MCF 10A (cell line): ENCODE data around the gene CDCA8. TPM values are rescaled to one million over a fixed set of nuclear protein-coding genes. Genes with fewer than 3 reads are reported as not detected.

Experiments used
- BruUV-seq: library from RNA; stranded (reverse); fragments of 400-500 nt; replicated peaks from 2 replicates; lab custom pipeline; 2021; lab: Mats Ljungman, UMichigan
- CTCF ChIA-PET: fragments of 300-600 bp; sonication (Branson Sonifier 250); formaldehyde crosslinking; extraction: SDS; loops from one replicate; lab custom pipeline; 2021; ENCODE audit warnings: antibody characterized with exemption, inconsistent platforms; lab: Yijun Ruan, JAX
- POLR2A ChIA-PET: fragments of 300-600, 350-650 bp; sonication (Branson Sonifier 250); formaldehyde crosslinking; extraction: SDS; loops from one replicate; lab custom pipeline; 2020; ENCODE audit warnings: antibody characterized with exemption, inconsistent platforms; lab: Yijun Ruan, JAX
- DNase-seq: peaks from one replicate; pipeline ENCODE4 v3.0.0-alpha.2; 2018; ENCODE audit not compliant: unreplicated experiment
- H3K27ac Mint-ChIP-seq: one replicate; pipeline ENCODE4 v1.8.0; 2022; ENCODE audit warnings: mild to moderate bottlenecking, low read depth, mixed read lengths; ENCODE audit not compliant: unreplicated experiment
- H3K27me3 Mint-ChIP-seq: one replicate; pipeline ENCODE4 v1.8.0; 2022; ENCODE audit warnings: mixed read lengths; ENCODE audit not compliant: insufficient read depth, unreplicated experiment
- H3K36me3 Mint-ChIP-seq: one replicate; pipeline ENCODE4 v1.8.0; 2022; ENCODE audit warnings: mild to moderate bottlenecking, moderate library complexity, mixed read lengths; ENCODE audit not compliant: insufficient read depth, unreplicated experiment
- H3K4me1 Mint-ChIP-seq: one replicate; pipeline ENCODE4 v1.8.0; 2022; ENCODE audit warnings: mixed read lengths; ENCODE audit not compliant: insufficient read depth, unreplicated experiment
- H3K4me3 Mint-ChIP-seq: one replicate; pipeline ENCODE4 v1.8.0; 2022; ENCODE audit warnings: mild to moderate bottlenecking, moderate library complexity, mixed read lengths; ENCODE audit not compliant: unreplicated experiment
- H3K9me3 Mint-ChIP-seq: one replicate; pipeline ENCODE4 v1.8.0; 2022; ENCODE audit warnings: mixed read lengths; ENCODE audit not compliant: unreplicated experiment
- intact Hi-C: fragments of 100-400 bp; cut with micrococcal nuclease; formaldehyde crosslinking; loops from 2 replicates; pipeline ENCODE4 v1.14.1; 2022
- total RNA-seq: library from RNA; stranded (reverse); gene quantifications from 2 replicates; pipeline ENCODE4 v1.2.3, GENCODE V29; 2022
- TF ChIP-seq, protein P1 (sequence below): fragments of 200-600 bp; IDR thresholded peaks from one replicate; pipeline ENCODE4 v1.8.0; 2022; ENCODE audit warnings: antibody characterized with exemption, mild to moderate bottlenecking; ENCODE audit not compliant: unreplicated experiment

Gene CDCA8
- total RNA-seq, 1 experiment from 2014 or later = 21.8 TPM

DNA sequence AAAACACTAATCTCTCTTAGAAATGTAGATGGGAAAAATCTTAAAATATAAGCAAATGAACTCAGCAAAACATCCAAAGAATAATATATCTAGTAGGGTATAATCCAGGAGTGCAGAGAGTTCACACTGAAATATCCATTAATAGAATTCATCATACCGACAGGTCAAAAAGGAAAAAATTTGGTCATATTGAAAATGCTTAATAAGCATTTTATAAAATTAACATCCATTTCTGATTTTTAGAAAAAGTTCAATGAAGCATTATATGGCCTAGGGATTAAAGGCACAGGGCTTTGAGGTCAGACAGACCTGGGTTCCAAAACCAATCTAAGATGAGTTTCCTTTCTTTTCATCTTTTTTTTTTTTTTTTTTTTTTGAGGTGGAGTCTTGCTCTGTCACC is 56.2 kb downstream of the CDCA8 start:
- Mint-ChIP-seq H3K27ac (no peak overlapping the region), H3K27me3 (peaks cover 10% of the 10 kb centered on the region), H3K36me3 (no peaks in the 10 kb centered on the region), H3K9me3 (no peaks in the 10 kb centered on the region), H3K4me1 (no peaks in the 10 kb centered on the region), H3K4me3 (no peak overlapping the region)
- DNase-seq = no peak
- BruUV-seq = no TSS peak
- CTCF ChIA-PET = no interaction called here
- intact Hi-C loops = no loop called here
- POLR2A ChIA-PET = no interaction called here
- TF ChIP-seq, protein P1, sequence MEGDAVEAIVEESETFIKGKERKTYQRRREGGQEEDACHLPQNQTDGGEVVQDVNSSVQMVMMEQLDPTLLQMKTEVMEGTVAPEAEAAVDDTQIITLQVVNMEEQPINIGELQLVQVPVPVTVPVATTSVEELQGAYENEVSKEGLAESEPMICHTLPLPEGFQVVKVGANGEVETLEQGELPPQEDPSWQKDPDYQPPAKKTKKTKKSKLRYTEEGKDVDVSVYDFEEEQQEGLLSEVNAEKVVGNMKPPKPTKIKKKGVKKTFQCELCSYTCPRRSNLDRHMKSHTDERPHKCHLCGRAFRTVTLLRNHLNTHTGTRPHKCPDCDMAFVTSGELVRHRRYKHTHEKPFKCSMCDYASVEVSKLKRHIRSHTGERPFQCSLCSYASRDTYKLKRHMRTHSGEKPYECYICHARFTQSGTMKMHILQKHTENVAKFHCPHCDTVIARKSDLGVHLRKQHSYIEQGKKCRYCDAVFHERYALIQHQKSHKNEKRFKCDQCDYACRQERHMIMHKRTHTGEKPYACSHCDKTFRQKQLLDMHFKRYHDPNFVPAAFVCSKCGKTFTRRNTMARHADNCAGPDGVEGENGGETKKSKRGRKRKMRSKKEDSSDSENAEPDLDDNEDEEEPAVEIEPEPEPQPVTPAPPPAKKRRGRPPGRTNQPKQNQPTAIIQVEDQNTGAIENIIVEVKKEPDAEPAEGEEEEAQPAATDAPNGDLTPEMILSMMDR = no peak

DNA sequence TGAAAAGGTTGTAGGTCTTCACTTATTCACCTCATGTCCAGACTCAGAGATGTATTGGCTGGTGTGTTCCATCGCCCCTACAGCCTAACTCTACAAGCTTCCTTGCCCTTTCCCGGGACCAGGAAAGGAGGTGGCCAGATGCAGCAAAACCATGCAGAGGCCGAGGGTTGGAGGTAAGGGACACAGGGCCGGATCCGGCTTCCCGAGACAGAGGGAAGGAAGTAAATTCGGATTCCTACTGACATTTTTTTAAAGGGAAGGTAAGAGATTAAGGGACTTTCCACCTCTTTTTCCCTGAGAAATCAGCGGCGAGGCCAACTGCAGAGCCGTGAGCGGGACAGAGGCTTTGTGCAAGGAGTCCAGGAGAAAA is 59.9 kb downstream of the CDCA8 start:
- POLR2A ChIA-PET = interaction anchor here (0.6 kb wide), 1 partner anchor 10 kb away, joined by 3 read pairs; no protein-coding TSS in a partner anchor
- intact Hi-C loops = no loop called here
- CTCF ChIA-PET = no interaction called here
- no peak for DNase-seq
- no peaks in the 10 kb centered on the region for H3K4me1 Mint-ChIP-seq
- H3K36me3 Mint-ChIP-seq = no peaks in the 10 kb centered on the region
- H3K27me3 Mint-ChIP-seq = peaks cover 13% of the 10 kb centered on the region
- TF ChIP-seq, protein P1 = no peak
- H3K9me3 Mint-ChIP-seq = no peaks in the 10 kb centered on the region
- no peak overlapping the region for H3K27ac Mint-ChIP-seq
- no TSS peak for BruUV-seq
- H3K4me3 Mint-ChIP-seq = peak overlapping the region; percentile 54

DNA sequence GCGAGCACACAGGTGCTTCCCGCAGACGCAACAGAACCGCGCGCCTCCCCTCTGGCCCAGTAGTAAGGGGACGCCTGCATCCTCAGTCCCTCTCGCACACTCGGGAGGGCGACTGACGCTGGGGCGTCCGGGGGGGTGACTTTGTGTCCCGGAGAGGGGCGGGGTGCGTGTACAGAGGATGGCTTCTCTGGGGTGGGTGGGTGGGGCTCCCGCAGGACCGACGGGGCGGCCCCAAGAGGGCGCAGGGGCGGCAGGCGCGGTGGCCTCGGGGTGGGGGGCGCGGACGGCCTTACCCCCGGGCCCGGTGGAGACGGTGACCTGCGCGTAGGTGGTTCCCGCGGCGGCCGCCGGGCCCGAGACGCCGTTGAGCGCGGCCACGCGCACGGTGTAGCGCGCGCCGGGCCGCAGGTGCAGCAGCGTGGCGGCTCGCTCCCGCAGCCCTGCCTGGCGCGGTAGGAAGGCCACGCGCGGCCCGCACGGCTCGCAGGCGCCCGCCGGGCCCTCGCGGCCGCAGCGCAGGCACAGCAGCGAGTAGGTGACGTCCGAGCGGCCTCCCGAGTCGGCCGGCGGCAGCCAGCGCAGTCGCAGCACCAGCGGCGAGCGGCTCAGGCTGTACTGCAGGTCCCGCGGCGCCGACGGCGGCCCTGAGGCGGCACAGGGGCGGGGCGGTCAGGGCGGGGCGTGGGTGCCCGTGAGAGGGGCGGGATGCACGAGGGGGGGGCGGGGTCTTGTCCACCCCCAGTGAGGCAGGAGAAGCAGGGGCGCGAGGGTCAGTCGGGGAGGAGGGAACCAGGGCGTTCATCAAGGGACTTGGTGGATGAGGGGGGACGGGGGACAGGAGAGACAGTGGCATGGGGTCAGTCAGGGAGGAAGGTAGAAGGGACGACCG is 60.5 kb downstream of the CDCA8 start:
- BruUV-seq = no TSS peak
- H3K36me3 Mint-ChIP-seq = no peaks in the 10 kb centered on the region
- ChIA-PET CTCF (no interaction called here), POLR2A (interaction anchor here (0.6 kb wide), 1 partner anchor 11 kb away, joined by 3 read pairs; no protein-coding TSS in a partner anchor)
- intact Hi-C loops = no loop called here
- H3K9me3 Mint-ChIP-seq = no peaks in the 10 kb centered on the region
- H3K27ac Mint-ChIP-seq = no peak overlapping the region
- TF ChIP-seq, protein P1 = no peak
- H3K4me3 Mint-ChIP-seq = peak overlapping the region; percentile 54
- peaks cover 13% of the 10 kb centered on the region for H3K27me3 Mint-ChIP-seq
- DNase-seq = no peak
- no peaks in the 10 kb centered on the region for H3K4me1 Mint-ChIP-seq

DNA sequence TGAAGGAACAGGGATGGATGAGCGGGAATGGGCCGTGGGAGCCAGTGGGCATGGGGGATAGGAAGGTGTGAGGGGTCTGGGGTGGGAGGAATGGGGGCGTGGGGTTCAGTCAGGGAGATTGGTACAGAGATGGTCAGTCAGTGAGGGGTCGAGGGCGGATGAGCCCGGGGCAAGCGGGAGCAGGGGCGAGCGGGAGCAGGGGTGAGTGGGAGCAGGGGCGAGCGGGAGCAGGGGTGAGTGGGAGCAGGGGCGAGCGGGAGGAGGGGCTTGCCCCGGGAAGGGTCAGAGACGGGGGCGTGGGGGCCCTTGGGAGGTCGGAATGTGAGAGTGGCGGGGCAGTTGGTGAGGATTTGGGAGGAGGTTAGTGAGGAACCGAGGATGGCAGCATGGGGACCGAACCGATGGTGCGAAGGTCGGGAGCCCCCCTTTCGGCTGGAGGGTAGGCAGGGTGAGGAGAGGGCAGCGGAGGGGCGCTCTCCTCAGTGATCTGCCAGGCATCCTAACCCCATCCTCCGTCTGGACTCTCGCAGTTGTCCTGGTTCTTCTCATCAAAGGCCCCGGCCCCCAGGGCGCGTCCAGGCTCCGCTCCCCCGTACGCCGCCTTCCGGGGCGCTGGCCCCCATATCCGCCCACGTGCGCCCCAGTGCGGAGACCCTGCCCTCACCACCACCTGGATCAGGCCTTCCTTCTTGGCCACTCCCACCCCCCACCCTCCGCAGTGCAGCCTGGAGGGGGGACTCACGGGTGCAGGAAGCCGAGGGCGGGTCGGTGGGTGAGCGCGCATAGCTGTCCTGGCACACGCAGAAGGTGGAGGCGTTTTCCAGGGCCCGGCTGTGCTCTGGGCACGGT is 61.4 kb downstream of the CDCA8 start:
- intact Hi-C loops = no loop called here
- DNase-seq = no peak
- ChIA-PET CTCF (no interaction called here), POLR2A (no interaction called here)
- BruUV-seq = no TSS peak
- Mint-ChIP-seq H3K36me3 (no peaks in the 10 kb centered on the region), H3K27me3 (peaks cover 13% of the 10 kb centered on the region), H3K27ac (no peak overlapping the region), H3K9me3 (no peaks in the 10 kb centered on the region), H3K4me1 (no peaks in the 10 kb centered on the region), H3K4me3 (peak overlapping the region; percentile 53)
- TF ChIP-seq, protein P1 = no peak
